Spleen (tissue), 7 donors: ENCODE results near the gene RTL5.

Experiments used
- CTCF ChIP-seq, 11 experiments: fragments of 200-600 bp in 7 of 11; fragments of 450-650 bp in 4 of 11; sonication (generic) in 4 of 11; IDR thresholded peaks in 8 of 11; conservative IDR thresholded peaks in 3 of 11; 1 replicate in 7 of 11; 2 replicates in 4 of 11; pipeline versions ENCODE4 v1.4.0 to v1.8.0; 2016 to 2021; ENCODE audit warnings: antibody characterized with exemption in 11 of 11, inconsistent platforms in 4 of 11, mild to moderate bottlenecking in 1 of 11
- POLR2A ChIP-seq, 3 donors: fragments of 450-650 bp; IDR thresholded peaks; one replicate each; pipeline ENCODE4 v1.5.1; 2017; ENCODE audit warnings: antibody characterized with exemption in 3 of 3, mild to moderate bottlenecking in 1 of 3
- POLR2AphosphoS5 ChIP-seq, 3 donors: sonication (generic); formaldehyde crosslinking; IDR thresholded peaks; one replicate each; pipeline ENCODE4 v1.5.1; 2017; ENCODE audit warnings: antibody characterized with exemption in 3 of 3
- donor health status: DM: no; HTN: no; CAD: no; lungs with moderate emphysema.
- donor health status: DM: no; HTN: no; CAD: no.
- donor health status: DM: no; HTN: no; CAD: no.

GRCh38 chrX:72094894-72095293 lies 36.8 kb downstream of the RTL5 start:
- no peak for TF ChIP-seq CTCF (IDR thresholded peaks at IDR 0.05 in 8 of 11, conservative IDR thresholded peaks at IDR 0.05 in 3 of 11)
- TF ChIP-seq POLR2AphosphoS5 (IDR thresholded peaks at IDR 0.05) = no peak
- TF ChIP-seq POLR2A (IDR thresholded peaks at IDR 0.05) = no peak
